Dermis lymphatic vessel endothelial cell (primary cell): Measurements from ENCODE around the gene HCCS. TPM values are rescaled to one million over a fixed set of nuclear protein-coding genes. Genes with fewer than 3 reads are reported as not detected.

Experiments used
- total RNA-seq: library from RNA; depleted of rRNA; stranded (reverse); fragments of >200 nt; gene quantifications from 2 replicates; pipeline ENCODE4 v1.2.1, GENCODE V29; 2014

HCCS gene
- 17.3 and 18.0 TPM in 2 replicates for total RNA-seq

GRCh38 chrX:11111037-11111851, at the start of gene HCCS:
HCCS (plus strand) TSS chrX:11111332; CDS start chrX:11112061, 729 bp downstream.

Other genes with a start within 250 kb of the HCCS start
- gene AMELX, start 182.1 kb downstream of the HCCS start, total RNA-seq: not detected in 2 replicates